ENCODE data around the gene AP4M1.

- TF ChIP-seq POLR2AphosphoS5 (IDR thresholded peaks at IDR 0.05) (no peak), POLR2A (IDR thresholded peaks at IDR 0.05) (no peak), CTCF (IDR thresholded peaks at IDR 0.05) (no peak)
Observed at GRCh38 chr7:100106633-100107032, 5.2 kb downstream of the AP4M1 start.
